Jurkat, Clone E6-1 (cell line): Measurements from ENCODE around the gene DSG2.

Experiments
- DNase-seq: peaks from one replicate; pipeline ENCODE4 v3.0.0-alpha.2; 2011; ENCODE audit warnings: low read depth, low spot score
- H3K4me3 ChIP-seq: 2 replicates; pipeline ENCODE4 v1.5.1; 2011; ENCODE audit warnings: mild to moderate bottlenecking, low read length, control low read depth, moderate library complexity

The DSG2 gene

DNA sequence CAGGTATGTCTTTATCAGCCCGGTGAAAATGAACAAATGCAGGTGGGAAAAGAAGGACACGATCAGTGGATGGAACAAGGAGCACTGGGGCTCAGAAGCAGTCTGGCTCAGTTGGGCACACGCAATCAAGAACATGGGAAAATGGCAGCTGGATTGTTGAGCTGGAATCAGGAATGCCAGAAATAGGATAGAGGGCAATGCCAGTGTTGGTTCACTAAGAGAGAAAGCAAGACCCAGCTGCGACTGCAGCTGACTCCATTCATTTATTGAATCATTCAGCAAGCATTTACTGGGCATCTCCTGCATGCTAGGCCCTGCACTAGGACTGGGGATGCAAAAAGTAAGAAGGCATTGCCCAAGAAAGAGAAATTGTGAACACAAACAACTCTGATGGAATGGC lies 80.1 kb downstream of the DSG2 start:
- DNase-seq, result no peak
- no peak overlapping the region for H3K4me3 ChIP-seq

DNA sequence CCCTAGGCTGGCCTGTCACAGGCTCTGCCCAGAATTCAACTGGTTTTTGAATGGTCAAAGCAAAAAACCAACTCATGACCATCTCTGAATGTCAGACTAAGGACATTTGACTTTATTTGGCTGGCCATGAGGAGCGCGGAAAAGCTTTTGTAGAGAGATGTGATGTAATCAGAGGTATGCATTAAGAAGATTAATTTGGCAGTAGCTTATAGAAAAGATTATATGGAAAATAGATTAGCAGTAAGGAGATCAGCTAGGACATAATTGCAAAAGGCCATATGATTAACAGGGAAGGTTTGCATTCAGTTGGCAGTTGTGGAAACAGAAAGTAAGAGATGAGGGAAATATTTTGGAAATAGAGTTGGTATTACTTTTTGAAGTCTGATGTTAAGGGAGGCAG lies 81.4 kb downstream of the DSG2 start:
- no peak for DNase-seq
- H3K4me3 ChIP-seq, result no peak overlapping the region

DNA sequence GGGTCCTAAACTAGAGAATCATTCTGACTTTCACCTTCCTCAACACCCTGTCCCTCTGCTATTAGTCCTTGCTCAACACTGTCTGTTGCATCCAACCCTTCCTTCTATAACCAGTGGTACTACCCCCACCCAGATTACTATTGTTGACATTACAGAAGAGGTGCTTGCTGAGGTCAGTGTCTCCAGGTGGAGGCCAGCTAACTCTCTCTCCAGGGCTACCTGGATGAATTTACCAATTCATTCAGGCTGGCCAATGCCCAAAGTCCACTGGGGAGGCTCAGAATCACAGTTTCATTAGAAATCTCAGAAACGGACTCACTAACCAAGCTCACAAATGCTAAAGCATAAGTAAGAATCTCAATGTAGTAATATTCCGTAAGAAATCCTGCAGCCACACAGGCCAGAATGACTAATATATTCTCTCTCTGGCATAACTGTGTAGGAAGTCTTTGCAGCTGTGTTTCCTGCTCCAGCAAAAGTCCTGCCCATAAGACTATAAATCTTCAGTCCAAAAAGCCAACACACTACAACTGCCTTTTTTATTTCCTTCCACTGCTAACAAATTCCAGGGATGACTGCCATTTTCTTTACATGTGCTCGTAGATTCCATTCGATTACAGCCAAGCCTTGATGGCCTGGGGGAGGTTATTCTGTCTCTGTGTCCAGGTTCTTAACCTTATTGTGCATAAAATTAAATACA lies 83.7 kb downstream of the DSG2 start:
- no peak for DNase-seq
- H3K4me3 ChIP-seq, result no peak overlapping the region

DNA sequence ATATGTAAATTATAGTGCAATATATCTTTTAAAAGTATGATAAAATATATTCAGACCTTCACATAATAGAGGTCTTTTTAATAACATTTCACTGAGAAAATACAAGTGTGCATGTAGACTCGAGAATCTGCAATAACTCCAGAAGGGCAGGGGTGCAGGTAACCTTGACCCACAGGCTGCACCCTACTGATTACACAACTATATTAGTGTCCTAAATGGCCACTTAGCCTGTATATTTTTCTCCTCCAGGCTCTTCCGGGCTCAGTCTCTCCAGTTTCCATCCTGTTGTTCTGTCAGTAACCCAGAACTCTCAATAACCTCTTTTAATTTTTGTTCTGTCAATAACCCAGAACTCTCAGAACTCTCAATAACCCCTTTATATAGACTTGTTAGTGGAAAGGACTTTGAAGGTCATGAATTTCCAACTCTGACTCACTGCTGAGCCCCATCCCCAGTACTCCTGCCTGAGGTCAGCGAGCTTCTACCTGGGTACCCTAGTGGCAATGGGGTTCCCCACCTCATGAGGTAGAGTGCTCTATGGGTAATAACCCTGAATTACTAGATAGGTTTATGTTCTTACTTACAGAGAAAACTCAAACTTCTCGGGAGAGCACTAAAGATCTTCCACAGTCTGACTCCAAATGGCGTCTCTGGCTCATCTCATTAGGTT lies 85.3 kb downstream of the DSG2 start:
- DNase-seq, result no peak
- no peak overlapping the region for H3K4me3 ChIP-seq

DNA sequence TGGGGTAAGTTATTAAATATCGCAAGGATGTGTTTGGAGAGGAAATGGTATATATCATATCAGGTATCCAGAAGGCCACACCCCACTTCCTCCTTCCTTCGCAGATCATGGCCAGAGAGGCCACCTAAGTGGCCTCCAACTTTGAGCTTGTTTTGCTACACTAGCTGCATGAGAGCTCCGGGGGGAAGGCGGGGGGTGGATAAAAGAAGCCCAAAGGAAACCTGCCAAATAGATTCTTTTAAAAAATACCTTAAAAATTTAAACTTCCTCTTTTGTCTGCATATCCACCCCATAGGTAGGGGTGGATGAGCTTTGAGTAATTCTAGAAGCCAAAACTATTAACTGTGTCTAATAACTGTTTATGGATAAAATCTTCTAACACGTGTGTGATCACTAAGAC lies 88.0 kb downstream of the DSG2 start:
- no peak for DNase-seq
- H3K4me3 ChIP-seq, result no peak overlapping the region

DNA sequence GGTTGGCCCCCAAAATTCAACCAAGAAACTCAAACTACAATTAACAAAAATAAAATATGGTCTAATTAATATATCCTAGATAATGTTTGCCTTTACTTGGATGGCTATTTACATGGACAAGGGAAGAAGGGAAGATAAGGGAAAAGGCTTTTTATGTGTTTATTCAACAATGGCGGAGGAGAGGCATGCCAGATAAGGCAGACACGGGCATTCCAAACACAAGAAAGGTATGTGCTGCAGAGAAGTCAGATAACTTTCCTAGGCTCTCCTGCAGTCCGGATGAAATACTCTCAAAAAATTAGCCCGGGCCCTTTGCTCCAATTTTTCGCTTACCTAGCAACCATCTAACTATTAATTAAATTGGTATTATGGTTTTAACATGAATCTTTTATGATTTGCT lies 88.6 kb downstream of the DSG2 start:
- DNase-seq, result no peak
- H3K4me3 ChIP-seq, result no peak overlapping the region

DNA sequence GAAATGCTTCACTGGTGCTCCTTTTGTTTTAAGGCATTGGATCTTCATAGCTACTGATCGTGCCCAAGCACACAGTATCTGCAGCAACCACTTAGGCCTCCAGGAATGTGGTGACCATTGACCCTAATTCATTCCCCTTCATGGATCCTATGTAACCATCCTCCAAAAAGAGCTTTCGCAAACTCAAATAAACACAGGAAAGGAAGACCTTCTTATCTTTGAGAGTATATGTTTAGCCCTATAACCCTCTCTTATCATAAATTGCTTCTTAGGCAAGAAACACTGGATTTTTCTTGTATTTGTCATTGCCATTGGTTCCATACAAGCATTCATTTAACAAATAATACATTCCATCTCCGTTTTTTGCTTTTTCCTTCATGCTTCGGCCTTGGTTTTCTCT lies 89.6 kb downstream of the DSG2 start:
- no peak overlapping the region for H3K4me3 ChIP-seq
- no peak for DNase-seq

DNA sequence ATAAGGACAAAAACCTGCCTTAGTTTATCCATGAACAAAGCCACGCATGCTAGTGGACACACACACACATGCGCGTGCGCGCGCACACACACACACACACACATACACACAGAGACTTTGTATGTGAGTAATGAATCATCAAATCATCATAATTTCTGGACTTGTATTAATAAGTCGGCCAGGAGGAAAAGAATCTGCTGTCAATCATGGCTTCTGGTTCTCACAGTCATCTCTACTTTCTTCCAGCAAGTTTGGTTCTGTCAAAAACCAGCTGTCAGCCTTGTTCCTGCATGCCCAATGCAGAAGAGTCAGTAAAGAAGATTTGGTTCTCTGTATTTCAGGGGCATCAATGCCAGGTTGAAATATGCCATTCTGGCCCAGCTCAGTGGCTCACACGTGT lies 92.6 kb downstream of the DSG2 start:
- DNase-seq, result no peak
- no peak overlapping the region for H3K4me3 ChIP-seq

DNA sequence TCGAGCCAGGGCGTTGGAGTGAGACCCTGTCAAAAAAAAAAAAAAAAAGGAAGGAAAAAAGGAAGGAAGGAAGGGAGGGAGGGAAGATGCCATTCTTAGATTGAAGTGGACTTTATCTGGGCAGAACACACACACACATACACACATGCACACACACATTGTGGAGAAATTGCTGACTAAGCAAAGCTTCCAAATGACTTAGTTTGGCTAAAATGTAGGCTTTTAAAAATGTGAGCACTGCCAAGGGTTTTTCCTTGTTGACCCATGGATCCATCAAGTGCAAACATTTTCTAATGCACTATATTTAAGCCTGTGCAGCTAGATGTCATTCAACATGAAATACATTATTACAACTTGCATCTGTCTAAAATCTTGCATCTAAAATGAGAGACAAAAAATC lies 93.1 kb downstream of the DSG2 start:
- no peak overlapping the region for H3K4me3 ChIP-seq
- DNase-seq, result no peak

DNA sequence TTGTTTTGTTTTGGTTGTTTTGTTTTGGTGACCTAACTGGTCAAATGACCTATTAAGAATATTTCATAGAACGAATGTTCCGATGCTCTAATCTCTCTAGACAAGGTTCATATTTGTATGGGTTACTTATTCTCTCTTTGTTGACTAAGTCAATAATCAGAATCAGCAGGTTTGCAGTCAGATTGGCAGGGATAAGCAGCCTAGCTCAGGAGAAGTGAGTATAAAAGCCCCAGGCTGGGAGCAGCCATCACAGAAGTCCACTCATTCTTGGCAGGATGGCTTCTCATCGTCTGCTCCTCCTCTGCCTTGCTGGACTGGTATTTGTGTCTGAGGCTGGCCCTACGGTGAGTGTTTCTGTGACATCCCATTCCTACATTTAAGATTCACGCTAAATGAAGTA lies 93.7 kb downstream of the DSG2 start, which contains the start of gene TTR:
TSS of gene TTR (plus strand) at position 250 of the 400 bp plus-strand sequence. CDS start at position 276, 26 bp downstream.
- no peak for DNase-seq
- H3K4me3 ChIP-seq, result no peak within 1 kb of the TSS

DNA sequence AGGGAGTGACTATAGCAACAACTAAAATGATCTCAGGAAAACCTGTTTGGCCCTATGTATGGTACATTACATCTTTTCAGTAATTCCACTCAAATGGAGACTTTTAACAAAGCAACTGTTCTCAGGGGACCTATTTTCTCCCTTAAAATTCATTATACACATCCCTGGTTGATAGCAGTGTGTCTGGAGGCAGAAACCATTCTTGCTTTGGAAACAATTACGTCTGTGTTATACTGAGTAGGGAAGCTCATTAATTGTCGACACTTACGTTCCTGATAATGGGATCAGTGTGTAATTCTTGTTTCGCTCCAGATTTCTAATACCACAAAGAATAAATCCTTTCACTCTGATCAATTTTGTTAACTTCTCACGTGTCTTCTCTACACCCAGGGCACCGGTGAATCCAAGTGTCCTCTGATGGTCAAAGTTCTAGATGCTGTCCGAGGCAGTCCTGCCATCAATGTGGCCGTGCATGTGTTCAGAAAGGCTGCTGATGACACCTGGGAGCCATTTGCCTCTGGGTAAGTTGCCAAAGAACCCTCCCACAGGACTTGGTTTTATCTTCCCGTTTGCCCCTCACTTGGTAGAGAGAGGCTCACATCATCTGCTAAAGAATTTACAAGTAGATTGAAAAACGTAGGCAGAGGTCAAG lies 94.7 kb downstream of the DSG2 start:
- DNase-seq, result no peak
- no peak overlapping the region for H3K4me3 ChIP-seq

DNA sequence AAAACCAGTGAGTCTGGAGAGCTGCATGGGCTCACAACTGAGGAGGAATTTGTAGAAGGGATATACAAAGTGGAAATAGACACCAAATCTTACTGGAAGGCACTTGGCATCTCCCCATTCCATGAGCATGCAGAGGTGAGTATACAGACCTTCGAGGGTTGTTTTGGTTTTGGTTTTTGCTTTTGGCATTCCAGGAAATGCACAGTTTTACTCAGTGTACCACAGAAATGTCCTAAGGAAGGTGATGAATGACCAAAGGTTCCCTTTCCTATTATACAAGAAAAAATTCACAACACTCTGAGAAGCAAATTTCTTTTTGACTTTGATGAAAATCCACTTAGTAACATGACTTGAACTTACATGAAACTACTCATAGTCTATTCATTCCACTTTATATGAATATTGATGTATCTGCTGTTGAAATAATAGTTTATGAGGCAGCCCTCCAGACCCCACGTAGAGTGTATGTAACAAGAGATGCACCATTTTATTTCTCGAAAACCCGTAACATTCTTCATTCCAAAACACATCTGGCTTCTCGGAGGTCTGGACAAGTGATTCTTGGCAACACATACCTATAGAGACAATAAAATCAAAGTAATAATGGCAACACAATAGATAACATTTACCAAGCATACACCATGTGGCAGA lies 97.3 kb downstream of the DSG2 start:
- no peak for DNase-seq
- no peak overlapping the region for H3K4me3 ChIP-seq

DNA sequence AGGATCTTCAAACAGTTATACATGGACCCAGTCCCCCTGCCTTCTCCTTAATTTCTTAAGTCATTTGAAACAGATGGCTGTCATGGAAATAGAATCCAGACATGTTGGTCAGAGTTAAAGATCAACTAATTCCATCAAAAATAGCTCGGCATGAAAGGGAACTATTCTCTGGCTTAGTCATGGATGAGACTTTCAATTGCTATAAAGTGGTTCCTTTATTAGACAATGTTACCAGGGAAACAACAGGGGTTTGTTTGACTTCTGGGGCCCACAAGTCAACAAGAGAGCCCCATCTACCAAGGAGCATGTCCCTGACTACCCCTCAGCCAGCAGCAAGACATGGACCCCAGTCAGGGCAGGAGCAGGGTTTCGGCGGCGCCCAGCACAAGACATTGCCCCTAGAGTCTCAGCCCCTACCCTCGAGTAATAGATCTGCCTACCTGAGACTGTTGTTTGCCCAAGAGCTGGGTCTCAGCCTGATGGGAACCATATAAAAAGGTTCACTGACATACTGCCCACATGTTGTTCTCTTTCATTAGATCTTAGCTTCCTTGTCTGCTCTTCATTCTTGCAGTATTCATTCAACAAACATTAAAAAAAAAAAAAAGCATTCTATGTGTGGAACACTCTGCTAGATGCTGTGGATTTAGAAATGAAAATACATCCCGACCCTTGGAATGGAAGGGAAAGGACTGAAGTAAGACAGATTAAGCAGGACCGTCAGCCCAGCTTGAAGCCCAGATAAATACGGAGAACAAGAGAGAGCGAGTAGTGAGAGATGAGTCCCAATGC lies 98.3 kb downstream of the DSG2 start:
- no peak overlapping the region for H3K4me3 ChIP-seq
- no peak for DNase-seq

DNA sequence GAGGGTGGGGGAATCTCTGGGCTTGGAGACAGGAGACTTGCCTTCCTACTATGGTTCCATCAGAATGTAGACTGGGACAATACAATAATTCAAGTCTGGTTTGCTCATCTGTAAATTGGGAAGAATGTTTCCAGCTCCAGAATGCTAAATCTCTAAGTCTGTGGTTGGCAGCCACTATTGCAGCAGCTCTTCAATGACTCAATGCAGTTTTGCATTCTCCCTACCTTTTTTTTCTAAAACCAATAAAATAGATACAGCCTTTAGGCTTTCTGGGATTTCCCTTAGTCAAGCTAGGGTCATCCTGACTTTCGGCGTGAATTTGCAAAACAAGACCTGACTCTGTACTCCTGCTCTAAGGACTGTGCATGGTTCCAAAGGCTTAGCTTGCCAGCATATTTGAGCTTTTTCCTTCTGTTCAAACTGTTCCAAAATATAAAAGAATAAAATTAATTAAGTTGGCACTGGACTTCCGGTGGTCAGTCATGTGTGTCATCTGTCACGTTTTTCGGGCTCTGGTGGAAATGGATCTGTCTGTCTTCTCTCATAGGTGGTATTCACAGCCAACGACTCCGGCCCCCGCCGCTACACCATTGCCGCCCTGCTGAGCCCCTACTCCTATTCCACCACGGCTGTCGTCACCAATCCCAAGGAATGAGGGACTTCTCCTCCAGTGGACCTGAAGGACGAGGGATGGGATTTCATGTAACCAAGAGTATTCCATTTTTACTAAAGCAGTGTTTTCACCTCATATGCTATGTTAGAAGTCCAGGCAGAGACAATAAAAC lies 100.2 kb downstream of the DSG2 start:
- no peak for DNase-seq
- no peak overlapping the region for H3K4me3 ChIP-seq
